Measurements from ENCODE around the gene KMT2C.

DNA sequence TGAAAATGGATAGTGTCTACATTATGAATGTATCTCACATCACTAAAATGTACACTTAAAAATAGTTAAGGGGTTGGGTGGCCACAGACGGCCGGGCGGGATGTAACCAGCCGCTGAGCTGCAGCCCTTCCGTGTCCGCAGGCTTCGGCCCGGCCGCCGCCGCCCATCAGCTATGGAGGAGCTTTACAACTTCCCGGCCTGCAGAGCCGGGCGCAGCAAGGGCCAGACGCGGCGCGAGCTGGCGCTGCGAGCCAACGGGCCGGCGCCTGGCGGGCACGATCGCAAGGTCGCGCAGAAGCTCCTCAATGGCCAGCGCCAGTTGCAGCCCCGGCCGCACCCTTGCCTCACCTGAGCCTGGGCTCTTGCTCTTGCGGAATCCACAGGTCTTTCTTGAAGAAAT lies 69.1 kb downstream of the KMT2C start:
- TF ChIP-seq GATA2 (IDR thresholded peaks at IDR 0.05; ENCODE audit: low read depth, low read length), result no peak
- no peak for TF ChIP-seq GATA3 (IDR thresholded peaks at IDR 0.05; ENCODE audit: low read depth, low read length)

Measured in SH-SY5Y (cell line).